HG03103 (cell line): ENCODE data around the gene SEMA5B.

Source experiments
- ATAC-seq: cut with Tn5 transposase; IDR thresholded peaks from one replicate; pipeline ENCODE4 v1.9.1; 2021; ENCODE audit warnings: low read depth; ENCODE audit not compliant: unreplicated experiment

The SEMA5B gene

GRCh38 chr3:123027292-123028232 is at the start of gene SEMA5B:
Gene SEMA5B, minus strand, starts transcription at chr3:123027763. Its CDS starts 66,500 bp downstream, at chr3:122961263.
- no peak for ATAC-seq

GRCh38 chr3:123076496-123077418 is 49.2 kb upstream of the SEMA5B start:
- no peak for ATAC-seq

- ATAC-seq = no peak
These were observed 48.5 kb upstream of the SEMA5B start for GRCh38 chr3:123076112-123076495.

- no peak for ATAC-seq
These were observed 47.8 kb upstream of the SEMA5B start for GRCh38 chr3:123075359-123075758.

GRCh38 chr3:123072564-123072963 is 45.0 kb upstream of the SEMA5B start:
- ATAC-seq = no peak

GRCh38 chr3:123072152-123072551 is 44.6 kb upstream of the SEMA5B start:
- no peak for ATAC-seq

- ATAC-seq = no peak
These were observed 44.0 kb upstream of the SEMA5B start for GRCh38 chr3:123071581-123071980.

- ATAC-seq = no peak
These were observed 43.6 kb upstream of the SEMA5B start for GRCh38 chr3:123071146-123071545.

GRCh38 chr3:123070510-123070909 is 42.9 kb upstream of the SEMA5B start:
- ATAC-seq = no peak

- no peak for ATAC-seq
These were observed 41.2 kb upstream of the SEMA5B start for GRCh38 chr3:123068601-123069381.

- ATAC-seq = peak; percentile 24
These were observed 40.4 kb upstream of the SEMA5B start for GRCh38 chr3:123067689-123068600.

- peak; percentile 81 for ATAC-seq
These were observed 39.5 kb upstream of the SEMA5B start, which contains the start of gene PDIA5 for GRCh38 chr3:123066896-123067688. Gene PDIA5, plus strand, starts transcription at chr3:123067025. Its CDS starts 140 bp downstream, at chr3:123067165.

- no peak for ATAC-seq
These were observed 39.0 kb upstream of the SEMA5B start for GRCh38 chr3:123066599-123066895.

GRCh38 chr3:123064914-123065313 is 37.4 kb upstream of the SEMA5B start:
- ATAC-seq = no peak

- no peak for ATAC-seq
These were observed 36.9 kb upstream of the SEMA5B start for GRCh38 chr3:123064506-123064905.

- ATAC-seq = no peak
These were observed 35.5 kb upstream of the SEMA5B start for GRCh38 chr3:123063034-123063433.

GRCh38 chr3:123061856-123062255 is 34.3 kb upstream of the SEMA5B start:
- no peak for ATAC-seq

- no peak for ATAC-seq
These were observed 32.5 kb upstream of the SEMA5B start for GRCh38 chr3:123060054-123060453.

GRCh38 chr3:123058505-123058904 is 30.9 kb upstream of the SEMA5B start:
- no peak for ATAC-seq
